Adipocyte (in vitro differentiated cells): Measurements from ENCODE around the gene MRPS12.

Experiments used
- DNase-seq: peaks from one replicate; pipeline ENCODE4 v3.0.0-alpha.2; 2015; ENCODE audit warnings: low read depth
- H3K27me3 ChIP-seq: replicated peaks from 2 replicates; pipeline ENCODE4 v1.7.0; 2013; ENCODE audit warnings: mild to moderate bottlenecking, low read length, moderate library complexity; ENCODE audit not compliant: control insufficient read depth, insufficient read depth
- H3K36me3 ChIP-seq: 2 replicates; pipeline ENCODE4 v1.7.0; 2013; ENCODE audit warnings: low read length, mild to moderate bottlenecking, moderate library complexity; ENCODE audit not compliant: control insufficient read depth, insufficient read depth, severe bottlenecking
- H3K4me1 ChIP-seq: 2 replicates; pipeline ENCODE4 v1.7.0; 2013; ENCODE audit warnings: mild to moderate bottlenecking, low read length, moderate library complexity; ENCODE audit not compliant: control insufficient read depth, insufficient read depth
- H3K4me3 ChIP-seq: 2 replicates; pipeline ENCODE4 v1.7.0; 2013; ENCODE audit warnings: mild to moderate bottlenecking, low read length, moderate library complexity
- H3K9ac ChIP-seq: 2 replicates; pipeline ENCODE4 v1.7.0; 2013; ENCODE audit warnings: mild to moderate bottlenecking, low read length, moderate library complexity
- H3K9me3 ChIP-seq: 2 replicates; pipeline ENCODE4 v1.7.0; 2013; ENCODE audit warnings: mild to moderate bottlenecking, low read length, moderate library complexity; ENCODE audit not compliant: control insufficient read depth

Gene MRPS12

DNA sequence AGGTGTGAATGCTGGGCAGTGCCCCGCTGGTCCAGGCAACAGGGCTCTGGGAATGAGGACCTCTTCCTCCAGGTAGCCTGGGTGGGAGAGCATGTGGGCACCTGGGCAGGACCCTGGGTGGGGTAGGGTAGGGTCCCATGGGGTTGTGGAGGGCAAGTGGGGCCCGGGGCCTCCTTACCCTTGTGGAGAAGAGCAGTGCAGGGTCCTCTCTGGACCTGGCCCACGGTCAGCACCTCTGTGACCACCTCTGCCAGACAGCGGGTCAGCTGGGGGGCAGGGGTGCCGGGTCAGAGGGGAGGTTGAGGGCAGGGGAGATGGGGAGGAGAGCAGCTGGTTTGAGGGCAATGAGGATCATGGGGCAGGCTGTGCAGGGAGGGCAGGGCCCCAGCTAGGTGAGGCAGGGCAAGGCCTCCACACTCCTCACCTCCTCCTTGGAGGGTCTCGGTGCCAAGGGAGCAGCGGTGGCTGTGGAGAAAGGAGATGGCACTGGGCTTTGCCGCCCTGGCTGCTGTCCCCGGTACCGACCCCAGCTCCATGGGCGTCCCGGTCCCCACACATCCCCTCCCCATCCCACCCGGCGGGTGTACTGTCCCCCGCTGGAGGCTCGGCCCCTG, 19.2 kb upstream of the MRPS12 start:
- no peak overlapping the region for H3K9ac ChIP-seq
- DNase-seq: no peak
- no peaks in the 10 kb centered on the region for H3K9me3 ChIP-seq
- H3K4me3 ChIP-seq: no peak overlapping the region
- H3K36me3 ChIP-seq: peaks cover 19% of the 10 kb centered on the region
- H3K27me3 ChIP-seq: peaks cover 5% of the 10 kb centered on the region
- H3K4me1 ChIP-seq: no peaks in the 10 kb centered on the region

GRCh38 chr19:38912600-38913514, 17.9 kb upstream of the MRPS12 start:
- Histone ChIP-seq H3K4me1 (no peaks in the 10 kb centered on the region), H3K4me3 (no peak overlapping the region), H3K36me3 (peaks cover 6% of the 10 kb centered on the region), H3K27me3 (peaks cover 5% of the 10 kb centered on the region), H3K9me3 (no peaks in the 10 kb centered on the region), H3K9ac (no peak overlapping the region)
- DNase-seq: no peak

- Histone ChIP-seq H3K9ac (no peak overlapping the region), H3K4me1 (no peaks in the 10 kb centered on the region), H3K36me3 (peaks cover 2% of the 10 kb centered on the region), H3K9me3 (no peaks in the 10 kb centered on the region), H3K4me3 (no peak overlapping the region), H3K27me3 (peaks cover 5% of the 10 kb centered on the region)
- DNase-seq: no peak
Measured at GRCh38 chr19:38913958-38914357, 16.8 kb upstream of the MRPS12 start.

DNA sequence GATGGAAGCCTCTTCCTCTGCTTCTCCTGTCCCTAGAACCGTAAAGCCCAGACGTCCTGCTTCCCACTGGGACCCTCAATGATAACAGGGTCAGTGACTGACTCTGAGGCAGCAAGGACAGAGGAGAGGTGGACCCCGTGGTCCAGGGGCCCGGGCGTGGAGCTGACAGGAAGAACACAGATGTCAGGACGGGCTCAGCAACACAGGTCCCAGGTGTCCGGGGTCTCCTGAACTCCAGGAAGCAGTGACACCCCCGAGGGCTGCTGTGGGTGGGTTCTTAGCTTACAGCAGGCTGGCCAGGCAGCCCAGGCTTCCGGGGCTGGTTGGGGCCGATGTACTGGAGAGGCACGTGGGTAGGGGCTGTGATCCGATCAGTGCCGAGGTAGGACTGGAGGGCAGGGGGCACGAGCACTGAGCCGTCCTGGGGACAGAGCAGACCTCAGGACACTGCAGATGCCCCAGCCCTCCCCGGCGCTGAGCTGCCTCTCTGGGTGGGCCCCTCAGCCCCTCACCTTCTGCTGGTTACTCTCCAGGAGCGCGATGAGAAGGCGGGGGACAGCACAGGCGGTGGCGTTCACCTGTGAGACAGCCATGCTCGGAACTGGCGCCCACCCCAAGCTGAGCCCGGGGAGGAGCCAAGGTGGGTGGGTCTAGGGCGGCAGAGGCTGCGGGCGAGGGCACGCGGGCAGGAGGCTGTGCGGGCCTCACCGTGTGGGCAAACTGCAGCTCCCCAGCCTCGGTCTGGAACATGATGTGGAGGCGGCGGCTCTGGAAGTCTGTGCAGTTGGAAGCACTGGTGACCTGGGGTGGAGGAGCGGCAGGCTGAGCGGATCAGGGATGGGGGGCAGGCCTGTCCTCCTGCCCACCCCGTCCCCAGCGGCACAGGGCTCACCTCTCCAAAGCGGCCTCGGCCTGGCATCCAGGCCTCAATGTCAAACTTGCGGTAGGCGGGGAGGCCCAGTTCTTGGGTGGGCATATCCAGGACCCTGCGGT, 15.1 kb upstream of the MRPS12 start:
- H3K9me3 ChIP-seq: no peaks in the 10 kb centered on the region
- no peak overlapping the region for H3K9ac ChIP-seq
- H3K27me3 ChIP-seq: peaks cover 5% of the 10 kb centered on the region
- H3K36me3 ChIP-seq: no peaks in the 10 kb centered on the region
- no peak for DNase-seq
- no peaks in the 10 kb centered on the region for H3K4me1 ChIP-seq
- no peak overlapping the region for H3K4me3 ChIP-seq

DNA sequence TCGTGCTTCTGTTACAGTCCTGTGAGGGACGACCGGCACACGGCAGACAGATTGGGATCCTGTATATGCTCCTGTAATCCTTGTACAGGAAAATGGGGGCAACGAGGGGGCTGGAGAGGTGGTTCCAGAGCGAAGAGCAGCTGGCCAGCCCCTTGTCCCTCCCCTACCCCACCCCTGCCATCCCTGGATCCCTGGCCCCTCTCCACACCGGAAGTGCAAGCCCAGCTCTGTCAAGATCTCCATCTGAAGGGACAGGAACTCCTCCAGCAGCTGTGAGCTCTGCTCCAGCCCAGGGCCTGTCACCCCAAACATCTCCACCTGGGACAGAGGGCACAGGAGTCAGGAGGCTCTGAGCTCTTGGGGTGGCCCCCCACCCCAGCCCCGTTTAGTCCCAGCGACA, 13.2 kb upstream of the MRPS12 start:
- Histone ChIP-seq H3K9me3 (no peaks in the 10 kb centered on the region), H3K36me3 (peaks cover 9% of the 10 kb centered on the region), H3K27me3 (no peaks in the 10 kb centered on the region), H3K9ac (no peak overlapping the region), H3K4me3 (no peak overlapping the region), H3K4me1 (no peaks in the 10 kb centered on the region)
- DNase-seq: no peak

DNA sequence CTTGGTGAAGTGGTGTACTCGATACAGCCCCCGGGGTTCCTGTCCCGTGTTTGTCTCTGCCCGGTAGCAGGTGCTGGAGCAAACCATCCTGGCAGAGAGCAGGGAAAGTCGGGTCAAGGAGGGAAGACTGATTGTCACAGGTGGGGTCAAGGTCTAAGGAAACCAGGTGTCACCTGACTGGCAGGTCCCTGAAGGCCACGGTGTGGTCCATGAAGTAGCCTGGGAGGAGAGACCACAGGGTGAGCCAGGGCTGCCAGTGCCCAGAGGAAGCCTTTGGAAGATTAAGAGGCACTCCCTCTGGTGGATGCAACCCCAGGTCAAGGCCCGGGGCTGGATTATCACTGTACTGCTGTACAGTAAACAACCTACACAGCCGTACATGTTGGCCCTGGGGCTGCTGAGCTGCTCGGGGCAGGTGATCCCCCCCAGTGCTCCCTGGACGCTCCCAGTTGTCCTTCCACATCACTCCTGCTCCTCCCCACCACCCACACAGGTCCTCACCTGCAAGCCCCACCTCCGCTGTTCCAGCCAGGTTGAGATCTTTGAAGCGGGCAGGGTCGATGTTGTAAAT, 12.7 kb upstream of the MRPS12 start:
- Histone ChIP-seq H3K4me3 (no peak overlapping the region), H3K9ac (no peak overlapping the region), H3K36me3 (peaks cover 10% of the 10 kb centered on the region), H3K9me3 (no peaks in the 10 kb centered on the region), H3K4me1 (no peaks in the 10 kb centered on the region), H3K27me3 (no peaks in the 10 kb centered on the region)
- no peak for DNase-seq

DNA sequence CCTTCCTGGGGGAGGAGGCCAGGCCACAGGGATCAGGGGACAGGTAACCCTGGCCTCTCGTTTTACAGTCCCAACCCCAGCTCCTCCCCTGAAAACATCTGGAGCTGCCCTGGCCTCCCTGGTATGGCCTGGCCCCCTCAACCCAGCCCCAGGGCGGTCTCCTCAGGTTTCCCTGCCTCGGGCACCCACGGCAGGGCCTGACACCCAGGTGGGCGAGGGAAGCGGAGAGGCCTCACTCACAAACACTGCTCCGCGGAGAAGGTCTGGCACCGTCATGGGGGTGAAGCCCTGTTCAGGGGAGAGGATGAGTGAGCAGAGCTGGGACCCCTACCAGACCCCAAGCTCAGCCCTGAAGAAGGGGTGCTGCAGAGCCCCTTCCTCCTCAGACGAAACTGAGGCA, 12.2 kb upstream of the MRPS12 start:
- Histone ChIP-seq H3K9me3 (no peaks in the 10 kb centered on the region), H3K27me3 (no peaks in the 10 kb centered on the region), H3K4me3 (no peak overlapping the region), H3K4me1 (no peaks in the 10 kb centered on the region), H3K36me3 (peaks cover 10% of the 10 kb centered on the region), H3K9ac (no peak overlapping the region)
- DNase-seq: no peak

GRCh38 chr19:38919837-38920601, 10.7 kb upstream of the MRPS12 start:
- no peaks in the 10 kb centered on the region for H3K27me3 ChIP-seq
- no peaks in the 10 kb centered on the region for H3K4me1 ChIP-seq
- H3K9me3 ChIP-seq: no peaks in the 10 kb centered on the region
- H3K36me3 ChIP-seq: peaks cover 18% of the 10 kb centered on the region
- no peak overlapping the region for H3K9ac ChIP-seq
- no peak for DNase-seq
- H3K4me3 ChIP-seq: no peak overlapping the region

- Histone ChIP-seq H3K36me3 (peaks cover 25% of the 10 kb centered on the region), H3K9ac (no peak overlapping the region), H3K4me1 (no peaks in the 10 kb centered on the region), H3K4me3 (no peak overlapping the region), H3K27me3 (no peaks in the 10 kb centered on the region), H3K9me3 (no peaks in the 10 kb centered on the region)
- DNase-seq: no peak
Measured at GRCh38 chr19:38920602-38921419, 9.9 kb upstream of the MRPS12 start.
